Posterior cingulate gyrus (tissue), 11 donors: ENCODE results near the gene NAA20.
"Not testable (repeated sequence)": the region's sequence is repeated elsewhere in the genome, so short reads cannot be mapped to it uniquely, and the experiment has no call there.

Source experiments
- DNase-seq, 10 donors: peaks; one replicate each; pipeline versions ENCODE4 v3.0.0 to v3.0.0-alpha.2; 2020 to 2021; ENCODE audit warnings: mixed read lengths in 3 of 10
- intact Hi-C: fragments of 100-400 bp; cut with DNase I; formaldehyde crosslinking; loops from one replicate; pipeline ENCODE4 v1.15.1; 2023

Gene NAA20

GRCh38 chr20:19987046-19987445, 30.1 kb upstream of the NAA20 start:
- intact Hi-C loops, result no loop called here
- no peak for DNase-seq

GRCh38 chr20:19990850-19991249, 26.3 kb upstream of the NAA20 start:
- intact Hi-C loops, result loop anchor here (1.0 kb wide), 1 partner anchor 13 kb away; no protein-coding TSS in a partner anchor
- DNase-seq, result no peak

GRCh38 chr20:19991308-19991707, 25.9 kb upstream of the NAA20 start:
- no peak for DNase-seq
- intact Hi-C loops, result no loop called here

- no peak for DNase-seq
- intact Hi-C loops, result no loop called here
Measured at GRCh38 chr20:19991854-19992253, 25.3 kb upstream of the NAA20 start.

GRCh38 chr20:19992996-19993908, 23.9 kb upstream of the NAA20 start:
- peak in 2 of 10 donors; percentile 49 to 56 for DNase-seq
- intact Hi-C loops, result no loop called here

GRCh38 chr20:19993958-19994669, 23.0 kb upstream of the NAA20 start:
- intact Hi-C loops, result loop anchor here (2.0 kb wide), 2 partner anchors 105 to 209 kb away; no protein-coding TSS in a partner anchor
- peak in 3 of 10 donors; percentile 30 to 87 (median 76) for DNase-seq

GRCh38 chr20:19995220-19995863, 21.8 kb upstream of the NAA20 start:
- intact Hi-C loops, result loop anchor here (2.0 kb wide), 2 partner anchors 107 to 211 kb away; no protein-coding TSS in a partner anchor
- DNase-seq, result peak in 1 of 10 donors; percentile 55

GRCh38 chr20:19996222-19996621, 20.9 kb upstream of the NAA20 start:
- no peak for DNase-seq
- intact Hi-C loops, result loop anchor here (2.0 kb wide), 1 partner anchor 303 kb away; no protein-coding TSS in a partner anchor

GRCh38 chr20:19996917-19997316, 20.2 kb upstream of the NAA20 start:
- intact Hi-C loops, result loop anchor here (2.0 kb wide), 1 partner anchor 304 kb away; no protein-coding TSS in a partner anchor
- no peak for DNase-seq

GRCh38 chr20:19998990-19999705, 18.0 kb upstream of the NAA20 start:
- intact Hi-C loops, result no loop called here
- no peak for DNase-seq

- no peak for DNase-seq
- intact Hi-C loops, result no loop called here
Measured at GRCh38 chr20:20000211-20000968, 16.8 kb upstream of the NAA20 start.

- intact Hi-C loops, result no loop called here
Measured at GRCh38 chr20:20002101-20002998, 14.8 kb upstream of the NAA20 start.

GRCh38 chr20:20003031-20003954, 13.9 kb upstream of the NAA20 start:
- intact Hi-C loops, result no loop called here
- peak in 3 of 10 donors; percentile 49 to 87 (median 77) for DNase-seq

More at GRCh38 chr20:20002101-20002998, 14.8 kb upstream of the NAA20 start:
- DNase-seq, result no peak

GRCh38 chr20:20003955-20004322, 13.2 kb upstream of the NAA20 start:
- DNase-seq, intact Hi-C loops: not testable (repeated sequence)

- no peak for DNase-seq
- intact Hi-C loops, result no loop called here
Measured at GRCh38 chr20:20005342-20005741, 11.8 kb upstream of the NAA20 start.

GRCh38 chr20:20009784-20010253, 7.3 kb upstream of the NAA20 start:
- intact Hi-C loops, result no loop called here
- DNase-seq, result no peak
